GM23338 (cell line): ENCODE data around the gene LRRC47. TPM values are rescaled to one million over a fixed set of nuclear protein-coding genes. Genes with fewer than 3 reads are reported as not detected.

ENCODE experiments used
- ATAC-seq: fragments of 200-7000 bp; cut with Tn5 transposase; 3 replicates; pipeline ENCODE4 v1.9.1; 2020
- DNase-seq: peaks from one replicate; pipeline ENCODE4 v3.0.0-alpha.2; 2015; ENCODE audit warnings: low spot score
- H2AFZ ChIP-seq: fragments of 200-600 bp; sonication (generic); 2 replicates; pipeline ENCODE4 v1.8.0; 2016; ENCODE audit warnings: antibody characterized with exemption, mild to moderate bottlenecking, moderate library complexity
- H3F3A ChIP-seq: fragments of 200-600 bp; sonication (generic); replicated peaks from 2 replicates; pipeline ENCODE4 v1.8.0; 2017; ENCODE audit warnings: antibody characterized with exemption, mixed run types, low read depth
- H3K27ac ChIP-seq: fragments of 200-600 bp; sonication (generic); 2 replicates; pipeline ENCODE4 v1.6.1; 2016; ENCODE audit warnings: low read depth
- H3K27me3 ChIP-seq: fragments of 200-600 bp; sonication (generic); 2 replicates; pipeline ENCODE4 v1.8.0; 2016; ENCODE audit warnings: mild to moderate bottlenecking, mixed run types, moderate library complexity; ENCODE audit not compliant: insufficient read depth
- H3K36me3 ChIP-seq: fragments of 200-600 bp; sonication (generic); 2 replicates; pipeline ENCODE4 v1.8.0; 2016; ENCODE audit warnings: mild to moderate bottlenecking; ENCODE audit not compliant: insufficient read depth
- H3K4me1 ChIP-seq: fragments of 200-600 bp; sonication (generic); 2 replicates; pipeline ENCODE4 v1.8.0; 2016; ENCODE audit warnings: mild to moderate bottlenecking, moderate library complexity; ENCODE audit not compliant: insufficient read depth
- H3K4me2 ChIP-seq: fragments of 200-600 bp; sonication (generic); 2 replicates; pipeline ENCODE4 v1.7.1; 2017; ENCODE audit warnings: mixed run types
- H3K4me3 ChIP-seq: fragments of 200-600 bp; sonication (generic); 2 replicates; pipeline ENCODE4 v1.6.1; 2016; ENCODE audit warnings: mixed run types
- H3K79me2 ChIP-seq: fragments of 200-600 bp; sonication (generic); replicated peaks from 2 replicates; pipeline ENCODE4 v1.8.0; 2017; ENCODE audit warnings: mild to moderate bottlenecking; ENCODE audit not compliant: insufficient read depth
- H3K9me2 ChIP-seq: fragments of 200-600 bp; sonication (generic); 2 replicates; pipeline ENCODE4 v1.8.0; 2017; ENCODE audit not compliant: insufficient read depth
- H4K20me1 ChIP-seq: fragments of 200-600 bp; sonication (generic); replicated peaks from 2 replicates; pipeline ENCODE4 v1.8.0; 2017; ENCODE audit warnings: mild to moderate bottlenecking; ENCODE audit not compliant: insufficient read depth
- H3K27ac Mint-ChIP-seq: 2 replicates; pipeline ENCODE4 v1.8.0; 2020; ENCODE audit warnings: inconsistent platforms, mild to moderate bottlenecking, moderate library complexity, mixed read lengths
- H3K27me3 Mint-ChIP-seq: 3 replicates; pipeline ENCODE4 v1.8.0; 2022; ENCODE audit warnings: low read depth, mild to moderate bottlenecking, moderate library complexity, mixed read lengths, inconsistent platforms; ENCODE audit not compliant: insufficient read depth, poor library complexity
- H3K36me3 Mint-ChIP-seq: 3 replicates; pipeline ENCODE4 v1.8.0; 2021; ENCODE audit warnings: low read depth, mild to moderate bottlenecking, inconsistent platforms, moderate library complexity, mixed read lengths
- H3K4me1 Mint-ChIP-seq: 3 replicates; pipeline ENCODE4 v1.8.0; 2020; ENCODE audit warnings: mild to moderate bottlenecking, inconsistent platforms, mixed read lengths
- H3K4me3 Mint-ChIP-seq: 3 replicates; pipeline ENCODE4 v1.8.0; 2021; ENCODE audit warnings: moderate library complexity, mild to moderate bottlenecking, inconsistent platforms, mixed read lengths
- H3K9me3 Mint-ChIP-seq: 3 replicates; pipeline ENCODE4 v1.8.0; 2020; ENCODE audit warnings: moderate library complexity, mild to moderate bottlenecking, inconsistent platforms, mixed read lengths
- NANOG ChIP-seq: IDR thresholded peaks from 2 replicates; pipeline ENCODE4 v1.6.1; 2016; ENCODE audit warnings: antibody characterized with exemption, borderline replicate concordance
- POLR2AphosphoS5 ChIP-seq: IDR thresholded peaks from 2 replicates; pipeline ENCODE4 v1.6.1; 2016; ENCODE audit warnings: antibody characterized with exemption, low read depth
- STAT1 ChIP-seq: IDR thresholded peaks from one replicate; pipeline ENCODE4 v1.6.1; 2016; ENCODE audit warnings: antibody characterized with exemption; ENCODE audit not compliant: unreplicated experiment
- ZNF114 ChIP-seq: fragments of 250-450 bp; sonication (Bioruptor Pico); IDR thresholded peaks from 2 replicates; pipeline ENCODE4 v1.5.0; 2020; ENCODE audit warnings: mild to moderate bottlenecking, moderate library complexity
- ZNF331 ChIP-seq: fragments of 250-450 bp; sonication (Bioruptor Pico); IDR thresholded peaks from 2 replicates; pipeline ENCODE4 v1.5.0; 2020; ENCODE audit warnings: low read depth, mild to moderate bottlenecking, moderate library complexity
- polyA plus RNA-seq: library from polyadenylated mRNA; unstranded; fragments of >200 nt; fragmentation: Nextera tagmentation; extraction: Ambion mirVana; gene quantifications from 2 replicates; pipeline ENCODE4 v1.2.1, GENCODE V29; 2016
- total RNA-seq: library from RNA; depleted of rRNA; stranded (reverse); fragments of >200 nt; shearing (Covaris generic); gene quantifications from 2 replicates; pipeline ENCODE4 v1.2.3, GENCODE V29; 2014
- TF ChIP-seq, protein P1 (sequence below): fragments of 250-450 bp; sonication (Bioruptor Pico); IDR thresholded peaks from 2 replicates; pipeline ENCODE4 v1.5.0; 2020; ENCODE audit warnings: mild to moderate bottlenecking, moderate library complexity
- TF ChIP-seq, protein P2 (sequence below): IDR thresholded peaks from one replicate; pipeline ENCODE4 v1.6.1; 2018; ENCODE audit warnings: antibody characterized with exemption; ENCODE audit not compliant: unreplicated experiment

LRRC47 gene
- total and polyA plus RNA-seq, 2 experiments from 2014 or later: 15.8 to 76.8 TPM

- TF ChIP-seq, protein P1, sequence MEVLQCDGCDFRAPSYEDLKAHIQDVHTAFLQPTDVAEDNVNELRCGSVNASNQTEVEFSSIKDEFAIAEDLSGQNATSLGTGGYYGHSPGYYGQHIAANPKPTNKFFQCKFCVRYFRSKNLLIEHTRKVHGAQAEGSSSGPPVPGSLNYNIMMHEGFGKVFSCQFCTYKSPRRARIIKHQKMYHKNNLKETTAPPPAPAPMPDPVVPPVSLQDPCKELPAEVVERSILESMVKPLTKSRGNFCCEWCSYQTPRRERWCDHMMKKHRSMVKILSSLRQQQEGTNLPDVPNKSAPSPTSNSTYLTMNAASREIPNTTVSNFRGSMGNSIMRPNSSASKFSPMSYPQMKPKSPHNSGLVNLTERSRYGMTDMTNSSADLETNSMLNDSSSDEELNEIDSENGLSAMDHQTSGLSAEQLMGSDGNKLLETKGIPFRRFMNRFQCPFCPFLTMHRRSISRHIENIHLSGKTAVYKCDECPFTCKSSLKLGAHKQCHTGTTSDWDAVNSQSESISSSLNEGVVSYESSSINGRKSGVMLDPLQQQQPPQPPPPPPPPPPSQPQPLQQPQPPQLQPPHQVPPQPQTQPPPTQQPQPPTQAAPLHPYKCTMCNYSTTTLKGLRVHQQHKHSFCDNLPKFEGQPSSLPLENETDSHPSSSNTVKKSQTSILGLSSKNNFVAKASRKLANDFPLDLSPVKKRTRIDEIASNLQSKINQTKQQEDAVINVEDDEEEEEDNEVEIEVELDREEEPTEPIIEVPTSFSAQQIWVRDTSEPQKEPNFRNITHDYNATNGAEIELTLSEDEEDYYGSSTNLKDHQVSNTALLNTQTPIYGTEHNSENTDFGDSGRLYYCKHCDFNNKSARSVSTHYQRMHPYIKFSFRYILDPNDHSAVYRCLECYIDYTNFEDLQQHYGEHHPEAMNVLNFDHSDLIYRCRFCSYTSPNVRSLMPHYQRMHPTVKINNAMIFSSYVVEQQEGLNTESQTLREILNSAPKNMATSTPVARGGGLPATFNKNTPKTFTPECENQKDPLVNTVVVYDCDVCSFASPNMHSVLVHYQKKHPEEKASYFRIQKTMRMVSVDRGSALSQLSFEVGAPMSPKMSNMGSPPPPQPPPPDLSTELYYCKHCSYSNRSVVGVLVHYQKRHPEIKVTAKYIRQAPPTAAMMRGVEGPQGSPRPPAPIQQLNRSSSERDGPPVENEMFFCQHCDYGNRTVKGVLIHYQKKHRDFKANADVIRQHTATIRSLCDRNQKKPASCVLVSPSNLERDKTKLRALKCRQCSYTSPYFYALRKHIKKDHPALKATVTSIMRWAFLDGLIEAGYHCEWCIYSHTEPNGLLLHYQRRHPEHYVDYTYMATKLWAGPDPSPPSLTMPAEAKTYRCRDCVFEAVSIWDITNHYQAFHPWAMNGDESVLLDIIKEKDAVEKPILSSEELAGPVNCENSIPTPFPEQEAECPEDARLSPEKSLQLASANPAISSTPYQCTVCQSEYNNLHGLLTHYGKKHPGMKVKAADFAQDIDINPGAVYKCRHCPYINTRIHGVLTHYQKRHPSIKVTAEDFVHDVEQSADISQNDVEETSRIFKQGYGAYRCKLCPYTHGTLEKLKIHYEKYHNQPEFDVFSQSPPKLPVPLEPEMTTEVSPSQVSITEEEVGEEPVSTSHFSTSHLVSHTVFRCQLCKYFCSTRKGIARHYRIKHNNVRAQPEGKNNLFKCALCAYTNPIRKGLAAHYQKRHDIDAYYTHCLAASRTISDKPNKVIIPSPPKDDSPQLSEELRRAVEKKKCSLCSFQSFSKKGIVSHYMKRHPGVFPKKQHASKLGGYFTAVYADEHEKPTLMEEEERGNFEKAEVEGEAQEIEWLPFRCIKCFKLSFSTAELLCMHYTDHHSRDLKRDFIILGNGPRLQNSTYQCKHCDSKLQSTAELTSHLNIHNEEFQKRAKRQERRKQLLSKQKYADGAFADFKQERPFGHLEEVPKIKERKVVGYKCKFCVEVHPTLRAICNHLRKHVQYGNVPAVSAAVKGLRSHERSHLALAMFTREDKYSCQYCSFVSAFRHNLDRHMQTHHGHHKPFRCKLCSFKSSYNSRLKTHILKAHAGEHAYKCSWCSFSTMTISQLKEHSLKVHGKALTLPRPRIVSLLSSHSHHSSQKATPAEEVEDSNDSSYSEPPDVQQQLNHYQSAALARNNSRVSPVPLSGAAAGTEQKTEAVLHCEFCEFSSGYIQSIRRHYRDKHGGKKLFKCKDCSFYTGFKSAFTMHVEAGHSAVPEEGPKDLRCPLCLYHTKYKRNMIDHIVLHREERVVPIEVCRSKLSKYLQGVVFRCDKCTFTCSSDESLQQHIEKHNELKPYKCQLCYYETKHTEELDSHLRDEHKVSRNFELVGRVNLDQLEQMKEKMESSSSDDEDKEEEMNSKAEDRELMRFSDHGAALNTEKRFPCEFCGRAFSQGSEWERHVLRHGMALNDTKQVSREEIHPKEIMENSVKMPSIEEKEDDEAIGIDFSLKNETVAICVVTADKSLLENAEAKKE (CRISPR knock-in tag): no peak
- no peak for TF ChIP-seq ZNF114 (CRISPR knock-in tag)
Observed at GRCh38 chr1:3774946-3775489, 21.3 kb downstream of the LRRC47 start (continued).

DNA sequence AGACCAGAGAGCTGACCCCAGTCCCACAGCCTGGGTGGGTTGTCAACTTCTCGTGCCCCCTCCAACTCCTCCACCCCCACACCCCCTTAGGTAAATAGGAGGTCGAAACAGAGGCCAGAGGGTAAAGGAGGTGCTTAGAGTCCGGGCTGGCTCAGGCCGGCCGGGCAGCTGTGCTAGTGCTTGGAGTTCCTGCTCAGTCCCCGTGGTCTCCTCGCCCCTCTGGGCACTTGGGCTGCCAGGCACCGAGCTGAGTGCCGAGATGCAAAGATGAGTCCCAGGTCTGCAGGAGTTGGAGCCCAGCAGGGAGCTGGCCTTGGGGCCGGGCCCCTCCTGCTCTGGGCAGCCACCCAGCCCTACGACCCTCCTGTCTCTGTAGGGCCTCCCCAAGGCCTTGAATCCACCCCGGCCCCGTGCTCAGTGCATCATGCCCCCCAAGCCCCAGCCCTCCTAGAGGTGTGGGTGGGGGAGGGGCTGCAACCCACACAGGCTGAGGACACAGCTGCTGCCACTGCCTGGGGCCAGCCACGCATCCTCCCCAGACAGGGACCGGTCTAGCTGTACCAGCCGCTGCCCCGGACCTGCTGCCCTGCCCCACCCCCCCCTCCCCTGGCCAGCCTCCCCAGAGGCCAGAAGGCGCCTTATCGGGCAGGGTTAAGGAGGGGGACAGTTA lies 21.9 kb downstream of the LRRC47 start:
- Histone ChIP-seq H3K36me3 (no peaks in the 10 kb centered on the region), H3K27me3 (no peaks in the 10 kb centered on the region), H2AFZ (no peak overlapping the region), H3K4me1 (peaks cover 13% of the 10 kb centered on the region; the same call in 1 of the 2 replicates), H3K4me2 (no peak overlapping the region), H3F3A (peaks cover 6% of the 10 kb centered on the region; the same call in 1 of the 2 replicates), H3K9me2 (no peaks in the 10 kb centered on the region), H3K27ac (no peak overlapping the region), H3K79me2 (no peaks in the 10 kb centered on the region), H4K20me1 (no peaks in the 10 kb centered on the region; the same call in 1 of the 2 replicates), H3K4me3 (no peak overlapping the region)
- Mint-ChIP-seq H3K4me3 (no peak overlapping the region), H3K9me3 (no peaks in the 10 kb centered on the region), H3K27ac (no peak overlapping the region), H3K4me1 (peaks cover 19% of the 10 kb centered on the region), H3K36me3 (peaks cover 4% of the 10 kb centered on the region), H3K27me3 (peaks cover 17% of the 10 kb centered on the region)
- ATAC-seq (no peak), DNase-seq (no peak)
- no peak for TF ChIP-seq ZNF331 (CRISPR knock-in tag)
- TF ChIP-seq NANOG: no peak
- TF ChIP-seq POLR2AphosphoS5: no peak
- TF ChIP-seq, protein P2, sequence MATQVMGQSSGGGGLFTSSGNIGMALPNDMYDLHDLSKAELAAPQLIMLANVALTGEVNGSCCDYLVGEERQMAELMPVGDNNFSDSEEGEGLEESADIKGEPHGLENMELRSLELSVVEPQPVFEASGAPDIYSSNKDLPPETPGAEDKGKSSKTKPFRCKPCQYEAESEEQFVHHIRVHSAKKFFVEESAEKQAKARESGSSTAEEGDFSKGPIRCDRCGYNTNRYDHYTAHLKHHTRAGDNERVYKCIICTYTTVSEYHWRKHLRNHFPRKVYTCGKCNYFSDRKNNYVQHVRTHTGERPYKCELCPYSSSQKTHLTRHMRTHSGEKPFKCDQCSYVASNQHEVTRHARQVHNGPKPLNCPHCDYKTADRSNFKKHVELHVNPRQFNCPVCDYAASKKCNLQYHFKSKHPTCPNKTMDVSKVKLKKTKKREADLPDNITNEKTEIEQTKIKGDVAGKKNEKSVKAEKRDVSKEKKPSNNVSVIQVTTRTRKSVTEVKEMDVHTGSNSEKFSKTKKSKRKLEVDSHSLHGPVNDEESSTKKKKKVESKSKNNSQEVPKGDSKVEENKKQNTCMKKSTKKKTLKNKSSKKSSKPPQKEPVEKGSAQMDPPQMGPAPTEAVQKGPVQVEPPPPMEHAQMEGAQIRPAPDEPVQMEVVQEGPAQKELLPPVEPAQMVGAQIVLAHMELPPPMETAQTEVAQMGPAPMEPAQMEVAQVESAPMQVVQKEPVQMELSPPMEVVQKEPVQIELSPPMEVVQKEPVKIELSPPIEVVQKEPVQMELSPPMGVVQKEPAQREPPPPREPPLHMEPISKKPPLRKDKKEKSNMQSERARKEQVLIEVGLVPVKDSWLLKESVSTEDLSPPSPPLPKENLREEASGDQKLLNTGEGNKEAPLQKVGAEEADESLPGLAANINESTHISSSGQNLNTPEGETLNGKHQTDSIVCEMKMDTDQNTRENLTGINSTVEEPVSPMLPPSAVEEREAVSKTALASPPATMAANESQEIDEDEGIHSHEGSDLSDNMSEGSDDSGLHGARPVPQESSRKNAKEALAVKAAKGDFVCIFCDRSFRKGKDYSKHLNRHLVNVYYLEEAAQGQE: no peak
- TF ChIP-seq STAT1: no peak
